Loucy (cell line): ENCODE results near the gene DMBT1.

Experiments
- EZH2phosphoT487 ChIP-seq: fragments of 200-600 bp; IDR thresholded peaks from 2 replicates; pipeline ENCODE4 v1.6.1; 2018; ENCODE audit warnings: antibody characterized with exemption, mild to moderate bottlenecking, moderate library complexity, borderline replicate concordance
- TF ChIP-seq, protein P1 (sequence below): fragments of 200-600 bp; sonication (generic); conservative IDR thresholded peaks from 2 replicates; pipeline ENCODE4 v1.5.1; 2014; ENCODE audit warnings: mild to moderate bottlenecking, antibody characterized with exemption, low read length

DNA sequence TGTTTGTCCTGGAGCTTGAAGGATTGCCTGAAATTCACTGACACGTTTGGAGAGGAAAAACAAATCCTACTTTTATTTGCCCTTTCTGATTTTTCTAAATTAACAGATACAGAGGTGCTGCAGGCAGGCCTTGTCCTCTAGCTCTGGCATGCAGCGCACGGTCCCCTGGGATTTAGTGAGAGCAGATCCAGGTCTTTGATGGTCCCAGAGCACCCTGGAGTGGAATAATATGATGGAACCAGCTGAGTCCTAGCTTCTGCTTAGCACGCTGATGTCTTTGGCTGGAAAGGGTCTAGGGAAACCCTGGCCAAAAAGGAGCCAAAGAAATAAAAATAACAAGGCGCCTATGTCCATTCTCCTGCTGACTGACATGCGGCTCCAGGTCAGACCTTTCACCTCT, 98.6 kb downstream of the DMBT1 start:
- TF ChIP-seq, protein P1, sequence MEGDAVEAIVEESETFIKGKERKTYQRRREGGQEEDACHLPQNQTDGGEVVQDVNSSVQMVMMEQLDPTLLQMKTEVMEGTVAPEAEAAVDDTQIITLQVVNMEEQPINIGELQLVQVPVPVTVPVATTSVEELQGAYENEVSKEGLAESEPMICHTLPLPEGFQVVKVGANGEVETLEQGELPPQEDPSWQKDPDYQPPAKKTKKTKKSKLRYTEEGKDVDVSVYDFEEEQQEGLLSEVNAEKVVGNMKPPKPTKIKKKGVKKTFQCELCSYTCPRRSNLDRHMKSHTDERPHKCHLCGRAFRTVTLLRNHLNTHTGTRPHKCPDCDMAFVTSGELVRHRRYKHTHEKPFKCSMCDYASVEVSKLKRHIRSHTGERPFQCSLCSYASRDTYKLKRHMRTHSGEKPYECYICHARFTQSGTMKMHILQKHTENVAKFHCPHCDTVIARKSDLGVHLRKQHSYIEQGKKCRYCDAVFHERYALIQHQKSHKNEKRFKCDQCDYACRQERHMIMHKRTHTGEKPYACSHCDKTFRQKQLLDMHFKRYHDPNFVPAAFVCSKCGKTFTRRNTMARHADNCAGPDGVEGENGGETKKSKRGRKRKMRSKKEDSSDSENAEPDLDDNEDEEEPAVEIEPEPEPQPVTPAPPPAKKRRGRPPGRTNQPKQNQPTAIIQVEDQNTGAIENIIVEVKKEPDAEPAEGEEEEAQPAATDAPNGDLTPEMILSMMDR = no peak
- no peak for TF ChIP-seq EZH2phosphoT487
